ENCODE results near the gene PRSS22.

PRSS22 gene

DNA sequence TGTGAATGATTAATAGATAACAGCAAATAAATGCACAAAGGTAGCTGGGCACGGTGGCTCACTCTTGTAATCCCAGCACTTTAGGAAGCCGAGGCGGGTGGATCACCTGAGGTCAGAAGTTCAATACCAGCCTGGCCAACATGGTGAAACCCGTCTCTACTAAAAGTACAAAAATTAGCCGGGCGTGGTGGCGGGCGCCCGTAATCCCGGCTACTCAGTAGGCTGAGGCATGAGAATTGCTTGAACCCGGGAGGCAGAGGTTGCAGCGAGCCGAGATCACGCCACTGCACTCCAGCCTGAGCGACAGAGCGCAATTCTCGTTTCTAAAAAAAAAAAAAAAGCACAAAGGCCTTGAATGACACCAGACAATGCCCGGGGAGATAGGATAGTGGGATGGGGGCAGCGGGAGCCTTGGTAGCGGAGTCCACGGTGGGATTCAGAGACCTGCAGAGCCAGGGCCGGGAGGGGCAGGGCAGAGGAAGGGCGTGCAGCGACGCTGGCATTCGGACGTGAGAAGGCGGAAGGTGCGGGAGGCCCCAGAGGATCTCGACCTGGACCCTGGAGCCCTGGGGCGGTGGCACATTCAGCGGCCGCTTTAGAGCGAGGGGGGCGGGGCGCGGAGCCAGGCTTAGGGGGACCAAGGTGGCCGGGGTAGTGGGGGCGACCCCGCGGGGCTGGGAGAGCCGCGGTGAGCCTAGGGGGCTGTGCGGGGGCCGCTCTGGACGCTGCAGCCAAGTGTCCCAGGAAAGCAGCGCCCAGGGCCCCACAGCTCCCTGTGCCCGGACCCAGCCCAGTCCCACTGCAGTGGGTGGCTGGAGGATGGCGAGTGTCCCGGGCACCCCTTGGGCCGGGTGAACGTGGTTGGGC, 24.0 kb upstream of the PRSS22 start:
- no peak for DNase-seq (ENCODE audit: low read depth)

DNA sequence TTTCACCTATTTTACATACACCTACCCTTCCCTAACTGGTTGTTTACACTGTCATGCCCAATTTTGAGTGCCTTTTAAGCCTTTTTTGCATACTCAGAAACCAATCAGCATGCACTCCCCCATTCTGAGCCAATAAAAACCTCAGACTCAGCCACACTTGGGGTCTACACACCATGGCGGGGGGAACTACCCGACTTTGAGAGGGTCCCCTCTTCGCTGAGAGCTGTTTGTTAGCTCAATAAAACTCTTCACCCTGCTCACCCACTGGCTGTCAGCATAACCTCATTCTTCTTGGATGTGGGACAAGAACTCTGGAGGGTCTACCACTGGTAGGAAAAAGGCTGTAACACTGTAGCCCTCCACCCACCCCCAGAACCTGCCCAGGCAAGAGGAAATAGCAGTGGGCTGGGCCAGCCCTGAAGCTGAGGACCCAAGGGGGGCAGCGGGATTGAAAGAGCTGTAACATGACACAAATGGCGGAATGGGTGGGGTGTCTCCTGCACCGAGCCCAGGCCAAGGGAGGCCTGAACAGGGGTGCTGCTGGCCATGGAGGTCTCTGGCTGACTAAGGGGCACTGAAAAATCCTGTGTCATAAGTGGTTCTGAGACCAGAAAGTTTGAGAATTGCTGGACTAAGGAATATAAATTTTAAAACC, 22.0 kb upstream of the PRSS22 start:
- no peak for DNase-seq (ENCODE audit: low read depth)

DNA sequence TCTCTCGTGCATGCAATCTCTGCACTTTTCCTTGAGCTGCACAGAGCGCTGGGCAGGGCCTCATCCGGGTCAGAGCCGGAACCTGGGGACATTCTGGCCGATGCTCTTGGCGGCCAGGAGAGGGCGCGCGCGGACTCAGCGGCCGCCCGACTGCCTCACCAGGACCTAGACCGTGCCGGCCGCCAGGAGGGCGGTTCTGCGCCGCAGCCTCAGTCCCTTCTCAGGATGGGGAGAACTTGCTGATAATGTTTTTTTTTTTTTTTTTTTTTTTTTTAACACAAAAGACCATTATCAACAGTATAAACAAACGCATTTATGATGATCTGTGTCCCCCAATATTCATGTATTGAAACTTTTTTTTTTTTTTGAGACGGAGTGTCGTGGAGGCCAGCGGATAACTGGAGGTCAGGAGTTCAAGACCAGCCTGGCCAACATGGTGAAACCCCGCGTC, 17.0 kb upstream of the PRSS22 start:
- peak; percentile 64 for DNase-seq (ENCODE audit: low read depth)

DNA sequence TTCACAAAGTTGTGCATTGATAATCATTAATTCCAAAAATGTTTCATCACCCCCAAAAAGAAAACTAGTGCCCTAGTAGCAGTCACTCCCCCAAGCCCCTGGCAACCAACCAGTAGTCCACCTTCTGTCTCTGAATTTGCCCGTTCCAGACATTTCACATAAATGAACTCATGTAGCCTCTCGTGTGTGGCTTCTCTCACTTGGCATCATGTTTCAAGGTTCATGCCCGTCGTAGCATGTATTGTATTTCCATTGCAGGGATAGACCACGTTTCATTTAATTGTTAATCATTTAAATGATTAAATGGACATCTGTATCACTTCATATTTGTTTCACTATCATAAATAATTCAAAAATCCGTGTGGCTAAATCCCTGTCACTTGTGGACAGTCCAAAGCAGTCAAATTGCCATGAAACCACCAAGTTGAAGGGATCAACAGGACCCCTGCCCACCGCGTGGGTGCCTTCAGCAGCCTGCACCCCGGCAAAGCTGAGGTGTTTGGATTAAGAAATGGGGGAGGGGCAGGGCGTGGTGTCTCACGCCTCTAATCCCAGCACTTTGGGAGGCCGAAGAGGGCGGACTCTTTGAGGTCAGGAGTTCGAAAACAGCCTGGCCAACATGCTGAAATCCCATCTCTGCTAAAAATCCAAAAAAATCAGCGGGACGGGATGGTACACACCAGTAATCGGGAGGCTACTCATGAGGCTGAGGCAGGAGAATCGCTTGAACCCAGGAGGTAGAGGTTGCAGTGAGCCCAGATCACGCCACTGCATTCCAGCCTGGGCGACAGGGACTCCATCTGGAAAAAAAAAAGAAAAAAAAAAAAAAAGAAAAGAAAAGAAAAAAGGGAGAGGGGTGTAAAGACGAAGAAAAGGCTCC, 16.3 kb upstream of the PRSS22 start:
- no peak for DNase-seq (ENCODE audit: low read depth)

DNA sequence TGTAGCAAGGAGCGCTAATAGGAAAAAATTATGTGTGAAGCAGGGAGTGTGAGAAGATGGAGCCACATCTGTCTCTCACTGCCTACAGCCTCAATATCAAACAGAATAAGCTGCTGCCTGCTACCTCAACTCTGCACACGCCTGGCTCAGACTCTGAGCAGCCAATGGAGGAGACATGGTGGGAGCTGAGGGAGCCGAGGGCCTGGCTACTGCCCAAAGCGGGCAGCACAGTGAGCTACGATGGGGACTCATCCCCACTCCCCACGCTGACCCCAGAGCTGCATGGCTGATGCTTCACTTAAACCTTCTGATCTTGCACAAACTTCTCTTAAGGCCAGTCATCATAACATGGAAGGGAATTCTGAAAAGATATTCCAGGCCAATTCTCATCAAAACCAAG, 14.0 kb upstream of the PRSS22 start:
- DNase-seq (ENCODE audit: low read depth): no peak

DNA sequence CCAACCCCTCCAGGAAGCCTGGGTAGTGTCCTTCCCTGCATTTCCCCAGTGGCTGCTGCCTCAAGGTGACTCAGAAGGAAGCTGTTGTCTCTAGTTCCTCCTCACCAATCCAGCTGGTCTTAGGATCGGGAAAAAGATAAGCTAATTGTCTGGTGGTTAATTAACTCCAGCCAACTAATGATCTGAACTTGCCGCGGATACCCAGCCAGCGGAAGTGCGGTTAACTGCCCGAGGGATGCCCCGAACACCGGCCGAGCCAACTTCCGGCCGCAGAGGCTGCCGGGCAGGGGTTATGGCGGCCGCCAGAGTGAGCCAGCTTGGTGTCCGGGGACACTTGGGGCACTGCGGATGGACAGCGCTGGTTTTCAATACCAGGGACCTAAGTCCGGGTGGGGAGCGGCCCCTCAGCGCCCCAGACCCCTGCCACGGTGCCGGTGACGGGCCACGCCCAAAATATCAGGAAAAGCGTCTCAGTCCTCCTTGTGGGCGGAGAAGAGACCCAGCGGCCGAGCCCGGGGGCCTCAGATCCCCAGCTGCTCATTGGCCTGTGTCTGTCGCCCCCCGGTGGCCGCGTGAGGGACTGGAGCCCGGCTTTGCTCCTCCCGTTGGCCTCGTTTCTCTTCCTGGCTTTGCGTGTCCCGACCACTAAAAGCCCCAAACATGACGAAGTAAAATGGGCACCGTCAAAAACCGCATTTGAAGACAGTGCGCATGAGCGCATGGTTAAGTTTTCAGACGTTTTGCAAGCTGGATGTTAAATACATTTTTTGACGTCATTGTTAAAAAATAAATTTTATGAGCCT, 10.2 kb upstream of the PRSS22 start:
- peak; percentile 91 for DNase-seq (ENCODE audit: low read depth)

DNA sequence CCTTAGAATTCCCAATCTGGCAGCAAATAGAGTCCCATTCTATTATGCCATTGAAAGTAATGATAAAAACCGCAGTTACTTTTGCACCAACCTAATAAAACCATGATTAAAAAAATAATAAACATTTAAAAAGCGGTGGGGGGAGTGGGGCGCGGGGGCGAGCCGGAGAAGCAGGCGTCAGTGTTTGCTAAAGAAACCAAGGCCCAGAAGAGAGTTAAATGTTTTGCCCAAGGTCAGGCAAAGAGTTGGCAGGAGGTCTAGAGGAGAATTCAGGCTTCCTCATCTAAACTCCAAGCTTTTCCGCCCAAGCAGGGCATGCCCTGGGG, 9.7 kb upstream of the PRSS22 start:
- DNase-seq (ENCODE audit: low read depth): no peak

DNA sequence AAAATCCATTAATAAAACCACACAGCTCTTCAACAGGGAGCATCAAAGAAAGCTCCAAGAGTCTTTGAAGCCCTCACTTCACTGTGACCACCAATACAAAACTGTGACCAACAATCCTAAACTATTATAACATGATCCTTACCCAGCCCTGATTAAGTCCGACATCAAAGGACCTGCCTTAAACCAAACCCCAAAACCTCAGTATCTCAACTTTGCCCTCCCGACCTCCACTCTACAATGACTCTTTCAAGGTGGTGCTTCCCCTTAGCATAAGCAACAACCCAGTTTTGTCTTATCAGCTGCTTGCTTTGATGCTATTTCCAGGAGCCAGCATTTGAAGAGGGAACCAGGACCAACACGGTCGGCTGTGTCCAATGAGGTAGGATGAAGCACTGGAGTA, 8.5 kb upstream of the PRSS22 start:
- DNase-seq (ENCODE audit: low read depth): no peak

DNA sequence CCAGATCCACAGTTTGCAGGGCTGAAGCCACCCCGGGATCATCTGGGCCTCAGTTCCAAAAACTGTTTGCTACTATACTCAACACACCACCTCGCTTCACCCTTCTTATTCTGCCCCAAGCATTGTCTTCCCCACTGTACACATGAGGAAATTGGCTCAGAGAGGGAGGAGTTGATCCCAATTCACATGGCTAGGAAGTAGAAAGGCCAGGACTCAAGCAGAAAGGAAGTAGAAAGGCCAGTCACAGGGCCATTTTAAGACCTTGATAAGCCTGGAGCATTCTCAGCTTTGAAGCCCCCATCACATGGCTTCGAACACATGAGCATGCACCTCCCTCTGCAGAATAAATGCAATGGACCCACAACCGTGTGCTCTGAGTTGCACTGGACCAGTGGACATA, 7.7 kb upstream of the PRSS22 start:
- no peak for DNase-seq (ENCODE audit: low read depth)

DNA sequence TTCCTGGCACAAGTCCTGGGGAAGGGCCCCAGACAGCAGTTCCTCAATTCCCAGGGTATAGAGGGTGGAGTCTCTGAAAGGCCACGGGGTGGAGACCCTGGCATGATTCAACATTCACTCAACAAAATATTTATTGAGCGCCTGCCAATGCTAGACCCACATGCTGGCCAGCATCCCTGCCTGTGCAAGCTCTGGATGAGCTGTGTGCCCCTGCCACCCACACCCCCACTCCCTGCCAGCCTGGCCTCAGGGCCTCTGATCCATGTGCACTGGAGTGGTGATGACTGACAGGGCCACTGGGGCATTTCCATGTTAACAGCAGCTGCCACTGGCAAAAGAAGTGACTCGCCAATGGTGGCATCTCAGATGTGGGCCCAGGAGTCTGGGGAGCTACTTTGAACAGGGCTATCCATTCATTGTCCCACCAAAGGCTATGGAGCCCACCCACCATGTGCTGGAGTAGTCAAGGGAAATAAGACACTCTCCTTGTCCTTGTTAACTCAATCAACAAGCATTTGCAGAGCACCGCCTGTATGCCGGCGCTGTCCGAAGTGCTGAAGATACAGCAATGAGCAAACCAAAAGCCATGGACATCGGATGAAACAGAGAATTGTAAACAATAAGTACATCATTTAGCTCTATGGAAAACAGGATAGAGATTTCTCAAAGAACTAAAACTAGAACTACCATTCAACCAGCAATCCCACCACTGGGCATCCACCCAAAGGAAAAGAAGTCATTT, 3.0 kb upstream of the PRSS22 start:
- no peak for DNase-seq (ENCODE audit: low read depth)

DNA sequence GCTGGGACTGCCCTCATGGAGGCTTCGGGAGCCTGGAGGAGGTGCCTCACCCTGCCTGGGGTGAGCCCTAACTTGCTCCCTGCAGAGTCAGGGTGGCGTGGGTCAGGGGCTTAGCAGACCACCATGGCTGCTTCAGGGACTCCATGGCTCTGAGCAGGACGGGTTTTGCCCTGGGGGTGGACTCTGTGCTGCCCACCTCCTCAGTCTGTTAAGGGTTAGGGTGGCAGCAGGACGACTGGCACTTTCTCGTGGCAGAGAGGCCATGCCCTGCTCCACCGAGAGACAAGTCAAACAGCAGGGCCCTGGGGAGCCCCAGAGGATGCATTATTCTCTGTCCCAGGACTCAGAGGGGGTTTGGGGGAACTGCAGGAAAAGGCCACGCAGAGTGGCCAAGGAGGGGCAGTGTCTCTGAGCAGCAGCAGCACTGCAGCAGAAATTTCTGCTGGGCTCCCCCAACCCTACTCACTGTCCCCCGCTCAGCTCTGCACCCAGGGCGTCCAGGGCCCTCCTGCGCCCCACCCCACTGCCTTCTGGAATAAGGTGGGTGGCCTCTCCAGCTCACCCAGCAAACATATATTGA, 1.8 kb upstream of the PRSS22 start:
- DNase-seq (ENCODE audit: low read depth): no peak

DNA sequence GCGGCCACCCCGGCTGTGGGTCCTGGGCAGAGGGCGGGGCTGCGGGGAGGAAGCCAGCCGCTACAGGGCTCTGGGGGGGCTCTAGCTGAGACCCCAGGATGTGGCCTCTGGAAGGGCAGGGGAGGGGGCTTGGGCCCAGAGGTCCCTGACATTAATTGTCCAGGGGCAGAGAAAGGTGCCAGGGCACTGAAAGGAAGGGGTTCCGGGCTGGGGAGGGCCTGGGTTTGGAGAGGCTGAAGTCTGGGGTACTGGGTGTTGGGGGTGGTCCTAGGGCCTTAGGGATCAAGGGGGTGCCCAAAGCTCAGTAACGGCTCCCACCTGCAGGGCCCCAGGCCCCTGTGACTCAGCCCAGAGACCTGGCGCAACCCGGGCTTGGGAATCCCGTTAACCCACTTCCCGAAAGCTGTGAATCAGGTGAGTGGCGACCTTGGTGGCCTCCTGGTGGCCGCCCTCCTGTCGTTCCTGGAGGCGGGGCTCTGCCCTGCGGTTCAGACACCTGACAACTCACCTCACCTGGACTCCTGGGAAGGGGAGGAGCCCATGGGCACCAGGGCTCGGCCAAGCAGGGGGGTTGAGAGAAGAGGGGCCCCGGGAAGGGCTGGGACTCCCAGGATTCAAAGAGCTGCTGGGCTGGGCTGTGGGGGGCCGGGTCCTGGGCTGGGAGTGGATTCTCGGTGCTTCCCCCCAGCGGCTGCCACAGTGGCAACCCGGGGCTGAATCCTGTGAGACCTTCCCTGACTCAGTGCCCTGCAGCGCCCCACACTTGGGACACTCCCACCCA, 465 bp upstream of the PRSS22 start:
- no peak for DNase-seq (ENCODE audit: low read depth)

DNA sequence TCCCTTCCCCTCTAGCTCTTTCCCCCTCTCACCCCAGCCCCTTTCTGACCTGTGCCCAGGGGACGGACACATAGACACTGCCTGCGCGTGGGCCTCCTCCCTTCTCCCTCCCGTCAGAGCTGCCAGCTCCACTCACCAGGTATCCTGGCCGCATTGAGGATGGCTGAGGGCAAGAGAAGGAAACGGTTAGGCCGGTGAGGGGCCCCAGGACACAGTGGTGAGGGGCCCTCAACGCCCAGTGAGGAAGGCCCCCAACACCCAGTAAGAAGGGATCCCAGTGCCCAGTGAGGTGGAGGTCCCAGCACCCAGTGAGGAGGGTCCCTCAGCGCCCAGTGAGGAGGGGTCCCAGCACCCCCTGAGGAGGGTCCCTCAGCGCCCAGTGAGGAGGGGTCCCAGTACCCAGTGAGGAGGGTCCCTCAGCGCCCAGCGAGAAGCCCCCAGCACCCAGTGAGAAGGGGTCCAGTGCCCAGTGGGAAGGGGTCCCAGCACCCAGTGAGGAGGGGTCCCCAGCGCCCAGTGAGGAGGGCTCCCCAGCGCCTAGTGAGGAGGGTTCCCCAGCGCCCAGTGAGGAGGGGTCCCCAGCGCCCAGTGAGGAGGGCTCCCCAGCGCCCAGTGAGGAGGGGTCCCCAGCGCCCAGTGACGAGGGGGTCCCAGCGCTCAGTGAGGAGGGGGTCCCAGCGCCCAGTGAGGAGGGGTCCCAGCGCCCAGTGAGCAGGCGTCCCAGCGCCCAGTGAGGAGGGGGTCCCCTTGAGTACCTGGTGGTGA, 1.1 kb downstream of the PRSS22 start:
- no peak for DNase-seq (ENCODE audit: low read depth)

DNA sequence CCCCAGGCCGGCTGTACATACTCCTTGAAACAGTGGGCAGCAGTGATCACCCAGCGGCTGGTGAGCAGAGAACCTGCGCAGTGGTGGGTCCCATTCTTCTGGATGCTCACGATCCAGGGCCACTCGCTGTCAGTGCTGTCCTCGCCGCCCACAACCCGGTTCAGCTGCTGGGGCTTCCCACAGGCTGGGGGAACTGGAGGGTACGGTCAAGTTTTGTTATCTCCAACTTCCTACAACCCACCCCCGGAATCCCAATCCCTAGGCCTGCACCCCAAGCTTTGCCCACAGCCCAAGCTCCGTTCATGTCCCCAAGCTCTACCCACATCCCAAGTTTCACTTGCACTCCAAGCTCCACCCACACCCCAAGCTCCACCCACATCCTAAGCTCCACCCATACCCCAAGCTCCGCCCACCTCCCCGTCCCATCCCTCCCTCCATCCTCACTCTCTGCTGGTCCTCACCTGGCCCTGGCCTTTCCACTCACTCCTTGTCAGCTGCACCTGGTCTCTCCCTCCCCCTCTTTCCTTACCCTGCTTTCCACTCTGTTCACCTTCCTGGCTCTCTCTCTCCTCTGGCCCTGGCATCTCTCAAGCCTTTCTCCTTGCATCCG, 1.8 kb downstream of the PRSS22 start:
- DNase-seq (ENCODE audit: low read depth): no peak

DNA sequence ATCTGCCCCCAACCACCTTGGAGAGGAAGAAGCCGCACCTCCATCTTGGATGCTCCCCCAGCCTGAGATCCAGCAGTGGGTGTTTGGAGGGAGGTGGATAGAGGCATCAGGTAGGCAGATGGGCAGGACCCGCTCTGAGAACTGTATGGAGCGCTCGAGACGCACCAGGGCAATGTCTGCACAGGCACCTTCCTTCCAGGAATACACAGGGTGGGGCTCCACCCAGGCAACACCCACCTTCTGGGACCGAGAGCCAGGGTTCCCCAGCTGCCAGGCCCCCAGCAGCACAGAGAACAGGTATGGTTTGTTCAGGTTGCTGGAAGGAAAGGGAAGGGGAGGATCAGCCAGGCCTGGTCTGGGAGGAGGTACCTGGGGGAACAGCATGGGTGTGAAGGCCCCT, 2.4 kb downstream of the PRSS22 start:
- DNase-seq (ENCODE audit: low read depth): no peak

DNA sequence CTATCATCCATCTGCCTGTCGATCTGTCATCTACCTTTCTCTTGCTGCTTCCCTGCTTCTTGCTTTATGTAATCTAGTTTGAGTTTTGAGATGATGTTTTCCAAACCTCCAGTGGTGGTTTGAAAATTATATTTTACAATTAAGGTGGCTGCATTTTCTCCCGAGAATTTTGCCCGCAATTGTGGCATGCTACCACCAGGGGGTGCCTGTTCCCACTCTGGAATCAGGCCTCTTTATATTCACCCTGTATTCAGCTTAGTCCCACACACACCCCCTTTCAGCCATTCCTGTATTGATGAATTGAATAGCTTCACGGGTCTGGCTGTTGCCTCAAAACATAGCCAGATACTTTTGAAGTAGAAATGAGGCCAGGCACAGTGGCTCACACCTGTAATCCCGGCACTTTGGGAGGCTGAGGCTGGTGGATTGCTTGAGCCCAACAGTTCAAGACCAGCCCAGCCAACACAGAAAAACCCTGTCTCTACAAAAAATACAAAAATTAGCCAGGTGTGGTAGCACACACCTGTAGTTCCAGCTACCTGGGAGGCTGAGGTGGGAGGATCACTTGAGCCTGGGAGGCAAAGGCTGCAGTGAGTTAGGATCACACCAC, 3.2 kb downstream of the PRSS22 start:
- DNase-seq (ENCODE audit: low read depth): no peak

DNA sequence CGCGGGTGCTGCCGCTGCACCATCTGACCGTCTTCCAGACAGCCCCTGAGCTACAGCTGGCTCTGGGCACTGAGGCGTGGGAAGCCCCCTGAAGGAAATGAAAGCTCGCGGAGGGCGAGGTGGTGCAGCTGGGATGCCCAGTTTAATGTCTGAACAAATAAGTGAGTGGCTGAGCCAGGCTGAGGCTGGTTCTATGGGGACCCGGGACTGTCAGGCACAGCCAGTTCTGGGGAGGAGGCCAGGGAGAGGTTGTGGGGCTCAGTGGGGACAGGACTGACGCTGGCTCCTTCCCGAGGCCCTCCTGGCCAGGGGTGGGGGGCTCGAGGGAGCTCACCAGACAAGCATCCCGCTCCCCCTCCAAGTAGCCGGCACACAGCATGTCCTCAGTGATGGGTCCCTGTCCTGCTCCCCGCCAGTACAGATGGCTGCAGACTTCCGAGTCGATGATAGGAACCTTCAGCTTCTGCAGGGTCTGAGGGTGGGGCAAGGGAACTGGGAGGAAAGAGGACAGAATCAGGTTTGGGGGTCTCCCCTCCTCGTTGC, 4.4 kb downstream of the PRSS22 start:
- DNase-seq (ENCODE audit: low read depth): no peak

Measured in fibroblast of gingiva (primary cell).